Measurements from ENCODE around the gene GLB1L.

GRCh38 chr2:219244789-219245147, 476 bp downstream of the GLB1L start:
- TF ChIP-seq CTCF (IDR thresholded peaks at IDR 0.05; ENCODE audit: poor library complexity) (no peak), EZH2phosphoT487 (IDR thresholded peaks at IDR 0.05; ENCODE audit: low read depth, severe bottlenecking, unreplicated experiment) (no peak), EZH2 (IDR thresholded peaks at IDR 0.05; ENCODE audit: borderline replicate concordance) (no peak)

All from hepatocyte (in vitro differentiated cells).